ENCODE results near the gene PRR36. TPM values are rescaled to one million over a fixed set of nuclear protein-coding genes. Genes with fewer than 3 reads are reported as not detected.

PRR36 gene
- total RNA-seq, 1 experiment from 2014 or later: 21.9 TPM

DNA sequence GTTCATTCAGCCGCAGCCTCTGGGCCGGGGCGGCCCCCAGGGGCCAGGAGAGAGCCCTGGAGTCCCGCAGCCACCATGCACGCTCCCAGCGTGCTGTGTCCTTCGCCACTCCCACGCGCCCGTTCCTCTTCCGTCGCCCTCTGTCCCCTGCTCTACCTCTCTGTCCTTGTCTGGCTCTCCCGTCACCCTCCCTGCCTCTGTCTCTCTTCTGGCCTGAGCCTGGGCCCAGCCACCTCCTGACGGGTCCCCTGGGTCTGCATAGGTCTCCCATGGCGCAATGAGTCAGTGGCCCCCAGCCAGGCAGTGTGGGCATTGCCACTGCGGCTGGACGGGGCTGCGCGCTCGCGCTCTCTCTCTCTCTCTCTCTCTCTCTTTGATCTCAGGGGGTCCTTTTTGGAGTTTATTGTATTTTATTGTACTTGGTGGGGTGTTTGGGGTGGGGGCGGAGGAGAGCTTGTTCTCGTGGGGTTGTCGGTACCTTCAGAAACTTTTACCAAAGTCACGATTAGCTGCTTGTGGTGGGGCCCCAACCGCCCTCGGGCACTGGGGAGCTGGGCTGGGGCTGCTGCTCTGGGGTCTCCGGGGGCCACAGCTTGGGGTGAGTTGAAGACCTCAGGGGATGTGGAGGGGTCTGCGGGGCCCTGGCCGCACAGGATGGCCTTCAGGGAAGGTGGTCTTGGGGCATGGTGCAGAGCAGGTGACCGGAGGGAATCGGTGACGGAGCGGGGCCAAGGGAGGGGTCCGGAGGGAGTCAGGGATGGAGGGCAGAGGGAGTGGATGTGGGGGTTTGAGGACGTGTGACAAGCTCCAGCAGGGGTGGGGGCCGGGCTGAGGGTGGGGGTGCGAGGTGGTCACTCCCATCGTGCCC lies 38.7 kb upstream of the PRR36 start:
- Mint-ChIP-seq H3K4me1 (peaks cover 3% of the 10 kb centered on the region), H3K9me3 (no peaks in the 10 kb centered on the region), H3K4me3 (no peak overlapping the region), H3K36me3 (peaks cover 11% of the 10 kb centered on the region), H3K27me3 (ENCODE audit: low read depth) (peaks cover 34% of the 10 kb centered on the region), H3K27ac (no peak overlapping the region)
- ATAC-seq: no peak
- ChIA-PET POLR2A (no interaction called here), CTCF (interaction anchor here (0.8 to 2.1 kb wide), 2 partner anchors 36 to 44 kb away, joined by 3 to 10 read pairs; no protein-coding TSS in a partner anchor)
- DNase-seq (ENCODE audit: low spot score): no peak
- TF ChIP-seq ELF4 (CRISPR knock-in tag; IDR thresholded peaks at IDR 0.05; ENCODE audit: low read depth) (no peak), ZNF423 (CRISPR knock-in tag; IDR thresholded peaks at IDR 0.05) (no peak)
- TF ChIP-seq, protein P1, sequence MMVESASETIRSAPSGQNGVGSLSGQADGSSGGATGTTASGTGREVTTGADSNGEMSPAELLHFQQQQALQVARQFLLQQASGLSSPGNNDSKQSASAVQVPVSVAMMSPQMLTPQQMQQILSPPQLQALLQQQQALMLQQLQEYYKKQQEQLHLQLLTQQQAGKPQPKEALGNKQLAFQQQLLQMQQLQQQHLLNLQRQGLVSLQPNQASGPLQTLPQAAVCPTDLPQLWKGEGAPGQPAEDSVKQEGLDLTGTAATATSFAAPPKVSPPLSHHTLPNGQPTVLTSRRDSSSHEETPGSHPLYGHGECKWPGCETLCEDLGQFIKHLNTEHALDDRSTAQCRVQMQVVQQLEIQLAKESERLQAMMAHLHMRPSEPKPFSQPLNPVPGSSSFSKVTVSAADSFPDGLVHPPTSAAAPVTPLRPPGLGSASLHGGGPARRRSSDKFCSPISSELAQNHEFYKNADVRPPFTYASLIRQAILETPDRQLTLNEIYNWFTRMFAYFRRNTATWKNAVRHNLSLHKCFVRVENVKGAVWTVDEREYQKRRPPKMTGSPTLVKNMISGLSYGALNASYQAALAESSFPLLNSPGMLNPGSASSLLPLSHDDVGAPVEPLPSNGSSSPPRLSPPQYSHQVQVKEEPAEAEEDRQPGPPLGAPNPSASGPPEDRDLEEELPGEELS (CRISPR knock-in tag; IDR thresholded peaks at IDR 0.05): no peak

DNA sequence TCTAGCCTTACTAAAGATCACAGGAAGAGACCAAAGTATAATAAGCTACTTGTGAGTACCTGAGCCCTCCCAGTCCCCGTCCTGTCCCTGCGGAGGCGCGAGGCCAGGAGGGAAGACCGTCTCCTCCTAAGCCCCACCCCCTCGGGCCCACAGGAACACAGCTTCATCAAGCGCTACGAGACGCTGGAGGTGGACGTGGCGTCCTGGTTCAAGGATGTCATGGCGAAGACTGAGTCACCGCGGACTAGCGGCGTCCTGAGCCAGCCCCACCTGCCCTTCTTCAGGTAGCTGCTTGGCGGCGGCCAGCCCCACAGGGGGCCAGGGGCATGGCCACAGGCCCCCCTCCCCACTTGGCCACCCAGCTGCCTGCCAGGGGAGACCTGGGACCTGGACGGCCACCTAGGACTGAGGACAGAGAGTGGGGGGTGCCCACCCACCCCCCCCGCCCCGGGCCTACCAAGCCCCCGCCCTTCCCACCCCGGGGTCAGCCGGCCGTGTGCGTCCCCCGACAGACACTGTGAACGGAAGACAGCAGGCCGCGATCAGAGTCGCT lies 38.0 kb upstream of the PRR36 start:
- no peak overlapping the region for H3K27ac Mint-ChIP-seq
- TF ChIP-seq, protein P2, sequence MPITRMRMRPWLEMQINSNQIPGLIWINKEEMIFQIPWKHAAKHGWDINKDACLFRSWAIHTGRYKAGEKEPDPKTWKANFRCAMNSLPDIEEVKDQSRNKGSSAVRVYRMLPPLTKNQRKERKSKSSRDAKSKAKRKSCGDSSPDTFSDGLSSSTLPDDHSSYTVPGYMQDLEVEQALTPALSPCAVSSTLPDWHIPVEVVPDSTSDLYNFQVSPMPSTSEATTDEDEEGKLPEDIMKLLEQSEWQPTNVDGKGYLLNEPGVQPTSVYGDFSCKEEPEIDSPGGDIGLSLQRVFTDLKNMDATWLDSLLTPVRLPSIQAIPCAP (CRISPR knock-in tag; IDR thresholded peaks at IDR 0.05): no peak
- TF ChIP-seq, protein P3, sequence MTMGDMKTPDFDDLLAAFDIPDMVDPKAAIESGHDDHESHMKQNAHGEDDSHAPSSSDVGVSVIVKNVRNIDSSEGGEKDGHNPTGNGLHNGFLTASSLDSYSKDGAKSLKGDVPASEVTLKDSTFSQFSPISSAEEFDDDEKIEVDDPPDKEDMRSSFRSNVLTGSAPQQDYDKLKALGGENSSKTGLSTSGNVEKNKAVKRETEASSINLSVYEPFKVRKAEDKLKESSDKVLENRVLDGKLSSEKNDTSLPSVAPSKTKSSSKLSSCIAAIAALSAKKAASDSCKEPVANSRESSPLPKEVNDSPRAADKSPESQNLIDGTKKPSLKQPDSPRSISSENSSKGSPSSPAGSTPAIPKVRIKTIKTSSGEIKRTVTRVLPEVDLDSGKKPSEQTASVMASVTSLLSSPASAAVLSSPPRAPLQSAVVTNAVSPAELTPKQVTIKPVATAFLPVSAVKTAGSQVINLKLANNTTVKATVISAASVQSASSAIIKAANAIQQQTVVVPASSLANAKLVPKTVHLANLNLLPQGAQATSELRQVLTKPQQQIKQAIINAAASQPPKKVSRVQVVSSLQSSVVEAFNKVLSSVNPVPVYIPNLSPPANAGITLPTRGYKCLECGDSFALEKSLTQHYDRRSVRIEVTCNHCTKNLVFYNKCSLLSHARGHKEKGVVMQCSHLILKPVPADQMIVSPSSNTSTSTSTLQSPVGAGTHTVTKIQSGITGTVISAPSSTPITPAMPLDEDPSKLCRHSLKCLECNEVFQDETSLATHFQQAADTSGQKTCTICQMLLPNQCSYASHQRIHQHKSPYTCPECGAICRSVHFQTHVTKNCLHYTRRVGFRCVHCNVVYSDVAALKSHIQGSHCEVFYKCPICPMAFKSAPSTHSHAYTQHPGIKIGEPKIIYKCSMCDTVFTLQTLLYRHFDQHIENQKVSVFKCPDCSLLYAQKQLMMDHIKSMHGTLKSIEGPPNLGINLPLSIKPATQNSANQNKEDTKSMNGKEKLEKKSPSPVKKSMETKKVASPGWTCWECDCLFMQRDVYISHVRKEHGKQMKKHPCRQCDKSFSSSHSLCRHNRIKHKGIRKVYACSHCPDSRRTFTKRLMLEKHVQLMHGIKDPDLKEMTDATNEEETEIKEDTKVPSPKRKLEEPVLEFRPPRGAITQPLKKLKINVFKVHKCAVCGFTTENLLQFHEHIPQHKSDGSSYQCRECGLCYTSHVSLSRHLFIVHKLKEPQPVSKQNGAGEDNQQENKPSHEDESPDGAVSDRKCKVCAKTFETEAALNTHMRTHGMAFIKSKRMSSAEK (CRISPR knock-in tag; IDR thresholded peaks at IDR 0.05; ENCODE audit: borderline replicate concordance): no peak
- TF ChIP-seq, protein P4, sequence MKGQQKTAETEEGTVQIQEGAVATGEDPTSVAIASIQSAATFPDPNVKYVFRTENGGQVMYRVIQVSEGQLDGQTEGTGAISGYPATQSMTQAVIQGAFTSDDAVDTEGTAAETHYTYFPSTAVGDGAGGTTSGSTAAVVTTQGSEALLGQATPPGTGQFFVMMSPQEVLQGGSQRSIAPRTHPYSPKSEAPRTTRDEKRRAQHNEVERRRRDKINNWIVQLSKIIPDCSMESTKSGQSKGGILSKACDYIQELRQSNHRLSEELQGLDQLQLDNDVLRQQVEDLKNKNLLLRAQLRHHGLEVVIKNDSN (CRISPR knock-in tag; IDR thresholded peaks at IDR 0.05): no peak
- TF ChIP-seq HMGA2 (CRISPR knock-in tag; IDR thresholded peaks at IDR 0.05): no peak
- TF ChIP-seq, protein P5, sequence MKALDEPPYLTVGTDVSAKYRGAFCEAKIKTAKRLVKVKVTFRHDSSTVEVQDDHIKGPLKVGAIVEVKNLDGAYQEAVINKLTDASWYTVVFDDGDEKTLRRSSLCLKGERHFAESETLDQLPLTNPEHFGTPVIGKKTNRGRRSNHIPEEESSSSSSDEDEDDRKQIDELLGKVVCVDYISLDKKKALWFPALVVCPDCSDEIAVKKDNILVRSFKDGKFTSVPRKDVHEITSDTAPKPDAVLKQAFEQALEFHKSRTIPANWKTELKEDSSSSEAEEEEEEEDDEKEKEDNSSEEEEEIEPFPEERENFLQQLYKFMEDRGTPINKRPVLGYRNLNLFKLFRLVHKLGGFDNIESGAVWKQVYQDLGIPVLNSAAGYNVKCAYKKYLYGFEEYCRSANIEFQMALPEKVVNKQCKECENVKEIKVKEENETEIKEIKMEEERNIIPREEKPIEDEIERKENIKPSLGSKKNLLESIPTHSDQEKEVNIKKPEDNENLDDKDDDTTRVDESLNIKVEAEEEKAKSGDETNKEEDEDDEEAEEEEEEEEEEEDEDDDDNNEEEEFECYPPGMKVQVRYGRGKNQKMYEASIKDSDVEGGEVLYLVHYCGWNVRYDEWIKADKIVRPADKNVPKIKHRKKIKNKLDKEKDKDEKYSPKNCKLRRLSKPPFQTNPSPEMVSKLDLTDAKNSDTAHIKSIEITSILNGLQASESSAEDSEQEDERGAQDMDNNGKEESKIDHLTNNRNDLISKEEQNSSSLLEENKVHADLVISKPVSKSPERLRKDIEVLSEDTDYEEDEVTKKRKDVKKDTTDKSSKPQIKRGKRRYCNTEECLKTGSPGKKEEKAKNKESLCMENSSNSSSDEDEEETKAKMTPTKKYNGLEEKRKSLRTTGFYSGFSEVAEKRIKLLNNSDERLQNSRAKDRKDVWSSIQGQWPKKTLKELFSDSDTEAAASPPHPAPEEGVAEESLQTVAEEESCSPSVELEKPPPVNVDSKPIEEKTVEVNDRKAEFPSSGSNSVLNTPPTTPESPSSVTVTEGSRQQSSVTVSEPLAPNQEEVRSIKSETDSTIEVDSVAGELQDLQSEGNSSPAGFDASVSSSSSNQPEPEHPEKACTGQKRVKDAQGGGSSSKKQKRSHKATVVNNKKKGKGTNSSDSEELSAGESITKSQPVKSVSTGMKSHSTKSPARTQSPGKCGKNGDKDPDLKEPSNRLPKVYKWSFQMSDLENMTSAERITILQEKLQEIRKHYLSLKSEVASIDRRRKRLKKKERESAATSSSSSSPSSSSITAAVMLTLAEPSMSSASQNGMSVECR (CRISPR knock-in tag; IDR thresholded peaks at IDR 0.05; ENCODE audit: borderline replicate concordance): no peak
- ATAC-seq (no peak), DNase-seq (ENCODE audit: low spot score) (no peak)
- CTCF ChIA-PET: interaction anchor here (0.8 to 2.1 kb wide), 6 partner anchors 9 to 59 kb away, joined by 3 to 10 read pairs (median 4); partner anchors contain the start of gene MAP2K7
- H3K4me3 Mint-ChIP-seq: no peak overlapping the region
- H3K36me3 Mint-ChIP-seq: peaks cover 11% of the 10 kb centered on the region
- no peaks in the 10 kb centered on the region for H3K9me3 Mint-ChIP-seq
- peaks cover 28% of the 10 kb centered on the region for H3K27me3 Mint-ChIP-seq (ENCODE audit: low read depth)
- POLR2A ChIA-PET: no interaction called here
- peaks cover 3% of the 10 kb centered on the region for H3K4me1 Mint-ChIP-seq
